Activated T-cell treated with anti-CD3 and anti-CD28 coated beads, Interleukin-2, amount 50 U/mL, for 4 hours (primary cell): ENCODE results near the gene FBN1. TPM values are rescaled to one million over a fixed set of nuclear protein-coding genes. Genes with fewer than 3 reads are reported as not detected.

Experiments
- ATAC-seq, 2 donors: fragments of 200-7000 bp; cut with Tn5 transposase; one replicate each; pipeline ENCODE4 v1.10.0; 2021
- DNase-seq: peaks from one replicate; pipeline ENCODE4 v3.0.0-alpha.2; 2020
- H3K27me3 Mint-ChIP-seq: one replicate; pipeline ENCODE4 v1.8.0; 2021; ENCODE audit warnings: low read depth, mixed read lengths
- H3K36me3 Mint-ChIP-seq: one replicate; pipeline ENCODE4 v1.8.0; 2022; ENCODE audit warnings: mixed read lengths; ENCODE audit not compliant: insufficient read depth
- H3K4me1 Mint-ChIP-seq: one replicate; pipeline ENCODE4 v1.8.0; 2021; ENCODE audit warnings: low read depth, mixed read lengths
- H3K4me3 Mint-ChIP-seq: one replicate; pipeline ENCODE4 v1.8.0; 2021; ENCODE audit warnings: mild to moderate bottlenecking, moderate library complexity, mixed read lengths
- H3K9me3 Mint-ChIP-seq: one replicate; pipeline ENCODE4 v1.8.0; 2021; ENCODE audit warnings: mixed read lengths
- total RNA-seq, 3 donors: library from RNA; stranded (reverse); gene quantifications; one replicate each; pipeline ENCODE4 v1.2.1, GENCODE V29; 2021

Gene FBN1
- total RNA-seq, 3 donors from 2014 or later = 0.22 to 0.38 (median 0.24) TPM

GRCh38 chr15:48573780-48574179, 71.7 kb downstream of the FBN1 start:
- Mint-ChIP-seq H3K27me3 (peaks cover 3% of the 10 kb centered on the region), H3K9me3 (no peaks in the 10 kb centered on the region), H3K4me1 (no peaks in the 10 kb centered on the region), H3K4me3 (no peak overlapping the region), H3K36me3 (no peaks in the 10 kb centered on the region)
- no peak for DNase-seq
- ATAC-seq = no peak

GRCh38 chr15:48572823-48573222, 72.7 kb downstream of the FBN1 start:
- no peaks in the 10 kb centered on the region for H3K36me3 Mint-ChIP-seq
- no peak overlapping the region for H3K4me3 Mint-ChIP-seq
- no peaks in the 10 kb centered on the region for H3K9me3 Mint-ChIP-seq
- H3K4me1 Mint-ChIP-seq = no peaks in the 10 kb centered on the region
- peaks cover 1% of the 10 kb centered on the region for H3K27me3 Mint-ChIP-seq
- no peak for DNase-seq
- no peak for ATAC-seq

- DNase-seq = no peak
- Mint-ChIP-seq H3K4me3 (no peak overlapping the region), H3K36me3 (no peaks in the 10 kb centered on the region), H3K9me3 (peaks cover 6% of the 10 kb centered on the region), H3K27me3 (peaks cover 3% of the 10 kb centered on the region), H3K4me1 (no peaks in the 10 kb centered on the region)
- ATAC-seq = no peak
Measured at GRCh38 chr15:48571510-48571909, 74.0 kb downstream of the FBN1 start.

GRCh38 chr15:48570822-48571221, 74.7 kb downstream of the FBN1 start:
- ATAC-seq (no peak), DNase-seq (no peak)
- no peak overlapping the region for H3K4me3 Mint-ChIP-seq
- H3K9me3 Mint-ChIP-seq = peaks cover 6% of the 10 kb centered on the region
- no peaks in the 10 kb centered on the region for H3K36me3 Mint-ChIP-seq
- H3K27me3 Mint-ChIP-seq = peaks cover 5% of the 10 kb centered on the region
- H3K4me1 Mint-ChIP-seq = no peaks in the 10 kb centered on the region

- no peaks in the 10 kb centered on the region for H3K4me1 Mint-ChIP-seq
- no peaks in the 10 kb centered on the region for H3K36me3 Mint-ChIP-seq
- peaks cover 6% of the 10 kb centered on the region for H3K9me3 Mint-ChIP-seq
- DNase-seq (no peak), ATAC-seq (no peak)
- H3K27me3 Mint-ChIP-seq = peaks cover 5% of the 10 kb centered on the region
- H3K4me3 Mint-ChIP-seq = no peak overlapping the region
Measured at GRCh38 chr15:48569591-48570302, 75.8 kb downstream of the FBN1 start.

- ATAC-seq = no peak
- no peaks in the 10 kb centered on the region for H3K36me3 Mint-ChIP-seq
- H3K27me3 Mint-ChIP-seq = peaks cover 7% of the 10 kb centered on the region
- peaks cover 6% of the 10 kb centered on the region for H3K9me3 Mint-ChIP-seq
- no peak for DNase-seq
- H3K4me3 Mint-ChIP-seq = no peak overlapping the region
- no peaks in the 10 kb centered on the region for H3K4me1 Mint-ChIP-seq
Measured at GRCh38 chr15:48566668-48567067, 78.8 kb downstream of the FBN1 start.

- peaks cover 6% of the 10 kb centered on the region for H3K9me3 Mint-ChIP-seq
- no peaks in the 10 kb centered on the region for H3K36me3 Mint-ChIP-seq
- peaks cover 7% of the 10 kb centered on the region for H3K27me3 Mint-ChIP-seq
- no peak overlapping the region for H3K4me3 Mint-ChIP-seq
- no peaks in the 10 kb centered on the region for H3K4me1 Mint-ChIP-seq
- DNase-seq (no peak), ATAC-seq (no peak)
Measured at GRCh38 chr15:48565560-48566482, 79.7 kb downstream of the FBN1 start.

- ATAC-seq = no peak
- no peaks in the 10 kb centered on the region for H3K4me1 Mint-ChIP-seq
Measured at GRCh38 chr15:48564690-48565089, 80.8 kb downstream of the FBN1 start.

GRCh38 chr15:48563934-48564333, 81.6 kb downstream of the FBN1 start:
- no peak overlapping the region for H3K4me3 Mint-ChIP-seq
- H3K4me1 Mint-ChIP-seq = no peaks in the 10 kb centered on the region
- ATAC-seq (no peak), DNase-seq (no peak)
- no peaks in the 10 kb centered on the region for H3K36me3 Mint-ChIP-seq
- H3K9me3 Mint-ChIP-seq = peaks cover 6% of the 10 kb centered on the region
- H3K27me3 Mint-ChIP-seq = peaks cover 7% of the 10 kb centered on the region

More at GRCh38 chr15:48564690-48565089, 80.8 kb downstream of the FBN1 start:
- no peaks in the 10 kb centered on the region for H3K36me3 Mint-ChIP-seq
- peaks cover 6% of the 10 kb centered on the region for H3K9me3 Mint-ChIP-seq
- peaks cover 7% of the 10 kb centered on the region for H3K27me3 Mint-ChIP-seq
- DNase-seq = no peak
- no peak overlapping the region for H3K4me3 Mint-ChIP-seq

GRCh38 chr15:48560321-48561051, 85.0 kb downstream of the FBN1 start:
- DNase-seq (no peak), ATAC-seq (no peak)
- no peaks in the 10 kb centered on the region for H3K36me3 Mint-ChIP-seq
- H3K27me3 Mint-ChIP-seq = peaks cover 4% of the 10 kb centered on the region
- no peak overlapping the region for H3K4me3 Mint-ChIP-seq
- H3K4me1 Mint-ChIP-seq = no peaks in the 10 kb centered on the region
- H3K9me3 Mint-ChIP-seq = no peaks in the 10 kb centered on the region

- H3K4me1 Mint-ChIP-seq = no peaks in the 10 kb centered on the region
- ATAC-seq (no peak), DNase-seq (no peak)
- H3K27me3 Mint-ChIP-seq = peaks cover 6% of the 10 kb centered on the region
- no peaks in the 10 kb centered on the region for H3K9me3 Mint-ChIP-seq
- H3K4me3 Mint-ChIP-seq = no peak overlapping the region
- H3K36me3 Mint-ChIP-seq = no peaks in the 10 kb centered on the region
Measured at GRCh38 chr15:48559285-48559684, 86.2 kb downstream of the FBN1 start.

GRCh38 chr15:48558226-48558625, 87.3 kb downstream of the FBN1 start:
- H3K36me3 Mint-ChIP-seq = no peaks in the 10 kb centered on the region
- no peaks in the 10 kb centered on the region for H3K9me3 Mint-ChIP-seq
- DNase-seq (no peak), ATAC-seq (no peak)
- H3K27me3 Mint-ChIP-seq = peaks cover 3% of the 10 kb centered on the region
- no peak overlapping the region for H3K4me3 Mint-ChIP-seq
- H3K4me1 Mint-ChIP-seq = no peaks in the 10 kb centered on the region

- peaks cover 3% of the 10 kb centered on the region for H3K27me3 Mint-ChIP-seq
- H3K9me3 Mint-ChIP-seq = no peaks in the 10 kb centered on the region
- no peak for ATAC-seq
Measured at GRCh38 chr15:48557335-48557734, 88.2 kb downstream of the FBN1 start.

GRCh38 chr15:48556159-48556897, 89.2 kb downstream of the FBN1 start:
- Mint-ChIP-seq H3K4me1 (no peaks in the 10 kb centered on the region), H3K27me3 (peaks cover 3% of the 10 kb centered on the region), H3K4me3 (no peak overlapping the region), H3K36me3 (no peaks in the 10 kb centered on the region), H3K9me3 (no peaks in the 10 kb centered on the region)
- ATAC-seq = no peak
- no peak for DNase-seq

More at GRCh38 chr15:48557335-48557734, 88.2 kb downstream of the FBN1 start:
- no peak for DNase-seq
- Mint-ChIP-seq H3K36me3 (no peaks in the 10 kb centered on the region), H3K4me1 (no peaks in the 10 kb centered on the region), H3K4me3 (no peak overlapping the region)
